Astrocyte (in vitro differentiated cells and primary cell): ENCODE results near the gene ROM1.

Experiments
- EZH2 ChIP-seq: IDR thresholded peaks from 2 replicates; pipeline ENCODE4 v1.6.1; 2012; ENCODE audit warnings: mild to moderate bottlenecking, low read length, inconsistent platforms; ENCODE audit not compliant: insufficient read depth
- TF ChIP-seq, protein P1 (sequence below): IDR thresholded peaks from 2 replicates; pipeline ENCODE4 v1.5.1; 2011; ENCODE audit warnings: low read depth, mild to moderate bottlenecking, inconsistent platforms, low read length, moderate library complexity; ENCODE audit not compliant: insufficient read depth

DNA sequence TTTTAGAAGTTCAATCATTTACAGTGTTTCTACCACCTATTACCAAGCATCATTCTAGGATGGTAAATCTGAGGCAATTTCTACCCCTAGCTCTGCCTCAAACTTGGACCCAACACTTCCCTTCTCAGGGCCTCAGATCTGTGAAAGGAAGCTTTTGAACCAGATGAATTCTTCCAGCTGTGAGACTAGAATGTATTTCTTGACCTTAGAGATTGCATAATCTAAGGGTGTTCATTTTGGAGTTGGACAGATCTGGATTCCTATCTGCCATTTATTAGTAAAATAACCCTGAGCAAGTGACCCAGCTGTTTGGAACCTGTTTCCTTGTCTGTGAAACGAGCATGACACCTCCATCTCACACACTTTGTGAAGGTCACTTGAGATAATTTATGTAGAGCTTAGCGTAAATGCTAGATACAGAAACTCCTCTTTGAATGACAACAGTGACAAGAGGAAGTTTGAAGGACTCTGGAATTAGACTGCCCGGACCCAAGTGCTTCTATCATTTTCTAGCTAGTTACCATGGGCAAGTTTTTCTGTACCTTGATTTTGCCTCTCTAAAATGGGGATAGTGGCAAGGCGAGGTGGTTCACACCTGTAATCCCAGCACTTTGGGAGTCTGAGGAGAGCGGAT lies 43.9 kb downstream of the ROM1 start:
- TF ChIP-seq, protein P1, sequence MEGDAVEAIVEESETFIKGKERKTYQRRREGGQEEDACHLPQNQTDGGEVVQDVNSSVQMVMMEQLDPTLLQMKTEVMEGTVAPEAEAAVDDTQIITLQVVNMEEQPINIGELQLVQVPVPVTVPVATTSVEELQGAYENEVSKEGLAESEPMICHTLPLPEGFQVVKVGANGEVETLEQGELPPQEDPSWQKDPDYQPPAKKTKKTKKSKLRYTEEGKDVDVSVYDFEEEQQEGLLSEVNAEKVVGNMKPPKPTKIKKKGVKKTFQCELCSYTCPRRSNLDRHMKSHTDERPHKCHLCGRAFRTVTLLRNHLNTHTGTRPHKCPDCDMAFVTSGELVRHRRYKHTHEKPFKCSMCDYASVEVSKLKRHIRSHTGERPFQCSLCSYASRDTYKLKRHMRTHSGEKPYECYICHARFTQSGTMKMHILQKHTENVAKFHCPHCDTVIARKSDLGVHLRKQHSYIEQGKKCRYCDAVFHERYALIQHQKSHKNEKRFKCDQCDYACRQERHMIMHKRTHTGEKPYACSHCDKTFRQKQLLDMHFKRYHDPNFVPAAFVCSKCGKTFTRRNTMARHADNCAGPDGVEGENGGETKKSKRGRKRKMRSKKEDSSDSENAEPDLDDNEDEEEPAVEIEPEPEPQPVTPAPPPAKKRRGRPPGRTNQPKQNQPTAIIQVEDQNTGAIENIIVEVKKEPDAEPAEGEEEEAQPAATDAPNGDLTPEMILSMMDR = no peak
- no peak for TF ChIP-seq EZH2
